ENCODE measurements around the gene BTBD3.

BTBD3 gene

DNA sequence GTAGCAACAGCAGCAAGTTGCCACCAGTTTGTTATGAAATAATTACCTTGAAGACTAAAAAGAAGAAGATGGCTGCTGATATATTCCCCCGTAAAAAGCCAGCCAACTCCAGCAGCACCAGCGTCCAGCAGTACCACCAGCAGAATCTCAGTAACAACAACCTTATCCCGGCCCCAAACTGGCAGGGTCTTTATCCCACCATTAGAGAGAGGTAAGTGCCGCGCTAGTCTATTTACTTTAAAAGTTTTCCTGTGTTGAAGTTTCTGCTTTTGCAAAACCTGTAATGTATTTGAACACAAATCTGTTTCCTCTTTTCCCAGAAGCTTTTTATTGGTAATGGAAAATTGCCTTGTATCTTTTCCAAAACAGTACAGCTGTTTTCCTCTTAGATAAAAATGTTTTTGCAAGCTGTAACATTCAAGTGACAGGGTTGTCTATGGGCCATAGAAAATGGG lies 725 bp downstream of the BTBD3 start:
- no peak for DNase-seq

- DNase-seq, result no peak
Measured at GRCh38 chr20:11918981-11919380, 1.3 kb downstream of the BTBD3 start.

- no peak for DNase-seq
Measured at GRCh38 chr20:11919581-11919980, 1.9 kb downstream of the BTBD3 start.

DNA sequence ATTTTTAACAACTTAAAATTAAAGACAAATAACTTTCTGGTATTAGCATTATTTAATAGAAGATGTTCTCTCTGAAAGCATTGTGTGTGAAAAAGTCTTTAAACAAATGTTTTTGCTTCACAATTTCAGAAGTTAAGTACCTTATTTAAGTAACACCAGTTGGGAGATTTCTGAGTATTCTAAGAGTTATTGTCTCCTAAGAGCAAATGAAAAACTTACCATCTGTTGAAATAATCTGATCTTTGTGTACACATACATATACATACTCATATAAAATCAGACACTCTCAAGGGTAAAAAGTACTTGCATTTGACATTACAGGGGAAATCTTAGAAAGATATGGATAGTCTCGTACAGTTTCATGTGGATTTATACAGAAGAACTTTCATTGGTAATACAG lies 2.4 kb downstream of the BTBD3 start:
- DNase-seq, result no peak

DNA sequence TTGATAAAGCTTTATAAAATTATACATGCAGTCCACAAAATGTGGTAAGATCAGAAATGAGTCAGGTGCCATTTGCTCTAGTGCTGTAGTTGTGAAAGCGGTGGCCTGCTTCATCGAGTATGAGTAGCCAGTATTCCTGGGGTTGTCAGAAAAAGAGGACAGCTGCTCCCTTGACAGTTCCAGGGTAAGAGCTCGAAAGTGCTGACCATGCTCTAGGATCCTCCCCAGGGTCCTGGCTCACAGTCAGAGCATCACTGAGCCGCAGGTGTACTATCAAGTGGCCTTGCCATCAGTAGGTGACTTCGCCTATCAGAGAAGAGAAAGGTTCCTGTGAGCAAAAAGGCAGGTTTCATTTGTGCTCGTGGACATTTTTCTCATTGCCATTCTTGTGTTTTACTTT lies 3.6 kb downstream of the BTBD3 start:
- no peak for DNase-seq

DNA sequence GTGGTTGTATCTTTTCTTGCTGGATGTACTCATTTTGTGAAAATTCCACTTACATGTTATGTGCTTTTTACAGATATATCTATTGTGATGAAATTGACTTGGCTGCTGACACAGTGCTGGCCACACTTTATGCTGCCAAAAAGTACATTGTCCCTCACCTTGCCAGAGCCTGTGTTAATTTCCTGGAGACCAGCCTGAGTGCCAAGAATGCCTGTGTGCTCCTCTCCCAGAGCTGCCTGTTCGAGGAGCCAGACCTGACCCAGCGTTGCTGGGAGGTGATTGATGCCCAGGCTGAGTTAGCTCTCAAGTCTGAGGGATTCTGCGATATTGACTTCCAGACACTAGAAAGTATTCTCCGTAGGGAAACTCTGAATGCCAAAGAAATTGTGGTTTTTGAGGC lies 4.9 kb downstream of the BTBD3 start:
- no peak for DNase-seq

DNA sequence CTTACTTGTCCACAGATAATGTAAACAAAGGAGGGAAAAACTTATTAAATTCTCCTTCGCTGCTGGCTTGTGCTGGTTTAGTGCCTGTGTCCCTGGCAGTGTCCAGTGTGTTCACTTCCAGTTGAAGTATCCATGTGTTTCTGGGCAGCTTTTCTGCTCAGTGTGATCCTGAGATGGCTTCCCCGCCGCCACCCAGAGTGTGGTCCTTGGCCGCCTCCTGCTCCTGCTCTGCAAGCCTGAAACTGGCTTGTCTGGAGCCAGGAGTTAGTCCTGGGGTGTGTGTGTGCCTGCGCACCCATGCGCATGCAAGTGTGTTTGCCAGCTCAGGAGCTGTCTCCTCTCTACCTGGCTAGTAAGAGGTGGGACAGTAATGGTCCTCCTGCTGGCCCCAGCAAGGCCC lies 7.2 kb downstream of the BTBD3 start:
- DNase-seq, result no peak

GRCh38 chr20:11926292-11926998 lies 8.8 kb downstream of the BTBD3 start:
- DNase-seq, result no peak

DNA sequence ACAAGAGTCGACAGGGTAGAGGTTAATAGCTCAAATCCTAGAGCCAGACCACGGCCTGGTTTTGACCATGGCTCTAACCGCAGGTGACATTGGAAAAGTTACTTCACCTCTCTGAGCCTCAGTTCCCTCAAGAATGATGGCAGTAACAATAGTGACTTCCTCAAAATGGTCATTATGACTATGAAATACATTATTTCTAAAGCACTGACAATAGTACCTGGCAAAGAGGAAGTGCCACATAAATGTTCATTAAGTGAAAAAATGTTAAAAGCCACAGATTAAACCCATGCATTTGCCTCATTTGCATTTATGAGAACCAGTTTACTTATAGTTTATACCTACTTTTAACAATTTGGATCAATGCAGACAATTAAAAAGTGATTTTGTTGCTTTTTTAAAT lies 12.3 kb downstream of the BTBD3 start:
- no peak for DNase-seq

GRCh38 chr20:11935212-11936154 lies 17.8 kb downstream of the BTBD3 start:
- DNase-seq, result no peak

- no peak for DNase-seq
Measured at GRCh38 chr20:11936157-11936556, 18.5 kb downstream of the BTBD3 start.

GRCh38 chr20:11937230-11937629 lies 19.5 kb downstream of the BTBD3 start:
- no peak for DNase-seq

GRCh38 chr20:11941593-11942246 lies 24.0 kb downstream of the BTBD3 start:
- DNase-seq, result no peak

DNA sequence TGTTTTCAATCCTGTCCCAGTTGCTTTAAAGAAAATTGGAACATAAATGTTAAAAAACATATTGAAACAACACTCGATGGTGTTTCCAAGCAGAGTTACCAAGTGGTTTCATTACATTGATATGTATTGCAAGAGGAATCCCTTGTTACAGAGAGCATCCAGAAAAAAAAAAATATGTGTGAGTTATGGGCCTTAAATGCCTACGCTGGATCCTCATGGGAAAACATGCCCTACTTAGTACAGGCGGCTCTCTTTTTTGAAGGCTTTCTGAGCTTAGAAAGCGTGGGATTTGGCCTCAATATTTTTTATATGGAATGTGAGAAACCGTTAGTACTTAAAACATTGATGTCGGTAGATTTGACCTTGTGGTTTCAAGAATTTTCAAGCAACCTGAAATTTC lies 26.1 kb downstream of the BTBD3 start:
- no peak for DNase-seq

GRCh38 chr20:11948806-11949205 lies 31.1 kb downstream of the BTBD3 start:
- DNase-seq, result no peak

- DNase-seq, result no peak
Measured at GRCh38 chr20:11949711-11950110, 32.0 kb downstream of the BTBD3 start.

DNA sequence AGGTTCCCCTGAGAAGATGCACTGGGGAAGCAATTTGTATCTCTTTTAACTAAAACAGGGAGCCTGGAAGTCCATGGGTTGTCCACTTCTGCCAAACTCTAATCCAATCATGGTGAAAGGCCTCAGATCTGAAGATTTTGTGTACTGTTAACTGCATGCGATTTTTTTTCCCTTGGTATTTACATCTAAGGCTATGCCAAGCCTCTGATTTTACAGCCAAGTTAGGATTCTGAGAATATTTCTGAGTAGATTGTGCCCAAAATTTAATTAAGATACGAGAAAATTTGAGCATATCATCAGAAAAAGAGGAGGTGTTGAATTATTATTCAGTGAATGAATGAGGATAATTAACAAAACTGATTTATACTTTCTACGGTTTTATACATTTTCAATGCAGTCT lies 34.0 kb downstream of the BTBD3 start:
- no peak for DNase-seq

GRCh38 chr20:11952639-11953038 lies 34.9 kb downstream of the BTBD3 start:
- no peak for DNase-seq

DNA sequence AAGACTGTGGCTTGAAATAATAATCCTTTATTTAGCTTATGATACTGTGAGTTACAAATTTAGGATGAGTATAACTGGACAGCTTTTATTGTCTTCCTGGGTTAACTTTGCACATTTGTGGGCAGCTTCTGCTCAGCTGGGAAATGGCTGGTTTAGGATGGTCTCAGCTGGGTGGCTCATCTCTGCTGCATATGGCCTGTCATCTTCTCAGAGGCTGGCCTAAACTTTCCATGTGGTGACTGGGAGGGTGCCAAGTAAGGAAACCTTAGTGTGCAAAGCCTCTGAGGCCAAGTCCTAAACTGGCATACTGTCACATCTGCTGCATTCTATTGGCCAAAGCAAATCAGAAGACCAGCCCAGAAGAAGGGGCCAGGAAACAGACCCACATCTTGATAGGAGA lies 40.2 kb downstream of the BTBD3 start:
- no peak for DNase-seq

GRCh38 chr20:11958855-11959254 lies 41.2 kb downstream of the BTBD3 start:
- DNase-seq, result peak in 1 of 2 donors; percentile 3

- DNase-seq, result no peak
Measured at GRCh38 chr20:11965602-11966001, 47.9 kb downstream of the BTBD3 start.

- no peak for DNase-seq
Measured at GRCh38 chr20:11966186-11966585, 48.5 kb downstream of the BTBD3 start.

DNA sequence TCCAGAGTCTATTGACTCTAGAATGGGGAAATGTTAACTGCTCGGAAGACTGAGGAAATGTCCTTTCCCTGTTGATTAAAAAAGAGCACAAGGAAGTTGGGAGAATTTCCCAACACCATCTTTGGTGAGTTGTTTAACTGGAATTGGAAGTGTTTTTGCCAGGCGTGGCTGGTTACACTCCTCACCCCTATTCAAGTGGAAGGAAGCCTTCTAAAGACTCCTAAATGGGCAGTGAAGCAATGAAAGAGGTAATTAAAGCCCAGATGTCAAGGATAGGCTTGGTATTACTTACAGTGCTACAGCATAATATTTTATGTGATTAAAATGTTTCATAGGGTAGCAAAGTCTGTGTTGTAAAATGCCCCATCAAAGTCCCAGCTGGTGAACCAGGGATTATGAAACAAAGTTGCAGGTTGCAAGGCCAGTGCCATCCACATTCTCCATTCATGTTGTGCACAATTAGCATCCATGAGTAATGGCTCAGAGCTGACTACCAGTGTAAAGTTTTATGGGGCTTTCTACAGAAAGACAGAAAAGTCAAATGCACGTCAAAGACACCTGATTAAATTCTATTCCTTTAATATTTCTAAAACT lies 52.6 kb downstream of the BTBD3 start:
- no peak for DNase-seq
